Smooth muscle cell (in vitro differentiated cells): ENCODE results near the gene WNT11. TPM values are rescaled to one million over a fixed set of nuclear protein-coding genes. Genes with fewer than 3 reads are reported as not detected.

Source experiments
- DNase-seq: peaks from one replicate; lab custom pipeline; 2025; ENCODE audit not compliant: unreplicated experiment; lab: John Stamatoyannopoulos, UW
- H2AFZ ChIP-seq: fragments of 200-600 bp; sonication (generic); 2 replicates; pipeline ENCODE4 v1.6.0; 2016; ENCODE audit warnings: antibody characterized with exemption, low read depth, mild to moderate bottlenecking
- H3F3A ChIP-seq: fragments of 200-600 bp; sonication (generic); 2 replicates; pipeline ENCODE4 v1.6.0; 2017; ENCODE audit warnings: antibody characterized with exemption, low read depth
- H3K27ac ChIP-seq: fragments of 200-600 bp; sonication (generic); 2 replicates; pipeline ENCODE4 v1.5.1; 2016; ENCODE audit warnings: low read depth, mild to moderate bottlenecking
- H3K27me3 ChIP-seq: fragments of 200-600 bp; sonication (generic); 2 replicates; pipeline ENCODE4 v1.6.1; 2016; ENCODE audit warnings: low read depth, mild to moderate bottlenecking
- H3K36me3 ChIP-seq: fragments of 200-600 bp; sonication (generic); 2 replicates; pipeline ENCODE4 v1.5.1; 2016; ENCODE audit warnings: low read depth
- H3K4me1 ChIP-seq: fragments of 200-600 bp; sonication (generic); 2 replicates; pipeline ENCODE4 v1.5.1; 2016; ENCODE audit warnings: low read depth
- H3K4me2 ChIP-seq: fragments of 200-600 bp; sonication (generic); 2 replicates; pipeline ENCODE4 v1.6.0; 2016; ENCODE audit warnings: mild to moderate bottlenecking
- H3K4me3 ChIP-seq: fragments of 200-600 bp; sonication (generic); 2 replicates; pipeline ENCODE4 v1.5.1; 2016; ENCODE audit warnings: mild to moderate bottlenecking
- H3K79me2 ChIP-seq: fragments of 200-600 bp; sonication (generic); 2 replicates; pipeline ENCODE4 v1.6.0; 2016; ENCODE audit warnings: low read depth, mild to moderate bottlenecking
- H3K9ac ChIP-seq: fragments of 200-600 bp; sonication (generic); 2 replicates; pipeline ENCODE4 v1.6.0; 2016; ENCODE audit warnings: low read depth
- H3K9me3 ChIP-seq: fragments of 200-600 bp; sonication (generic); replicated peaks from 2 replicates; pipeline ENCODE4 v1.5.1; 2016; ENCODE audit warnings: low read depth
- H4K20me1 ChIP-seq: fragments of 200-600 bp; sonication (generic); 2 replicates; pipeline ENCODE4 v1.6.0; 2016; ENCODE audit warnings: low read depth
- CTCF ChIP-seq: fragments of 200-600 bp; sonication (generic); IDR thresholded peaks from 2 replicates; pipeline ENCODE4 v1.5.1; 2017; ENCODE audit warnings: borderline replicate concordance, mild to moderate bottlenecking, antibody characterized with exemption; ENCODE audit not compliant: insufficient read depth, poor library complexity, severe bottlenecking
- WGBS: methylation state at CpG from one replicate; pipeline ENCODE4 v1.1.7; 2016; ENCODE audit warnings: low lambda C conversion rate; 5-methylcytosine and 5-hydroxymethylcytosine counted together
- polyA plus RNA-seq: library from polyadenylated mRNA; unstranded; fragments of >200 nt; fragmentation: Nextera tagmentation; extraction: Ambion mirVana; gene quantifications from 2 replicates; pipeline ENCODE4 v1.2.1, GENCODE V29; 2016
- total RNA-seq: library from RNA; depleted of rRNA; stranded (reverse); fragments of >200 nt; gene quantifications from 2 replicates; pipeline ENCODE4 v1.2.3, GENCODE V29; 2014

The WNT11 gene
- total and polyA plus RNA-seq, 2 experiments from 2014 or later = 12.1 to 13.5 TPM

GRCh38 chr11:76148941-76149613 is 57.2 kb downstream of the WNT11 start:
- H3F3A ChIP-seq = peaks cover 2% of the 10 kb centered on the region
- H3K4me1 ChIP-seq = peaks cover 9% of the 10 kb centered on the region
- no peak overlapping the region for H3K9ac ChIP-seq
- H3K4me2 ChIP-seq = no peak overlapping the region
- no peaks in the 10 kb centered on the region for H3K9me3 ChIP-seq
- TF ChIP-seq CTCF = no peak
- no peak overlapping the region for H3K27ac ChIP-seq
- H2AFZ ChIP-seq = no peak overlapping the region
- no peaks in the 10 kb centered on the region for H3K36me3 ChIP-seq
- no peaks in the 10 kb centered on the region for H4K20me1 ChIP-seq
- DNase-seq = no peak
- 90% methylated on average over 17 of the region's 17 CpGs for WGBS
- H3K4me3 ChIP-seq = no peak overlapping the region
- no peaks in the 10 kb centered on the region for H3K79me2 ChIP-seq
- H3K27me3 ChIP-seq = no peaks in the 10 kb centered on the region

- no peaks in the 10 kb centered on the region for H3F3A ChIP-seq
- H3K4me2 ChIP-seq = no peak overlapping the region
- H3K9me3 ChIP-seq = no peaks in the 10 kb centered on the region
- H3K36me3 ChIP-seq = no peaks in the 10 kb centered on the region
- no peaks in the 10 kb centered on the region for H4K20me1 ChIP-seq
- DNase-seq = no peak
- H2AFZ ChIP-seq = no peak overlapping the region
- H3K9ac ChIP-seq = no peak overlapping the region
- peaks cover 7% of the 10 kb centered on the region for H3K4me1 ChIP-seq
- H3K27me3 ChIP-seq = no peaks in the 10 kb centered on the region
- no peak for TF ChIP-seq CTCF
- H3K4me3 ChIP-seq = no peak overlapping the region
- H3K79me2 ChIP-seq = no peaks in the 10 kb centered on the region
- 93% methylated on average over 6 of the region's 6 CpGs for WGBS
- H3K27ac ChIP-seq = no peak overlapping the region
These were observed 58.1 kb downstream of the WNT11 start for GRCh38 chr11:76148231-76148630.

GRCh38 chr11:76147106-76147740 is 59.1 kb downstream of the WNT11 start:
- H3K27me3 ChIP-seq = no peaks in the 10 kb centered on the region
- H3K27ac ChIP-seq = no peak overlapping the region
- H4K20me1 ChIP-seq = no peaks in the 10 kb centered on the region
- no peaks in the 10 kb centered on the region for H3K36me3 ChIP-seq
- no peaks in the 10 kb centered on the region for H3K4me1 ChIP-seq
- no peak overlapping the region for H3K4me2 ChIP-seq
- H2AFZ ChIP-seq = no peak overlapping the region
- H3K9me3 ChIP-seq = no peaks in the 10 kb centered on the region
- TF ChIP-seq CTCF = no peak
- H3K79me2 ChIP-seq = no peaks in the 10 kb centered on the region
- H3F3A ChIP-seq = no peaks in the 10 kb centered on the region
- H3K9ac ChIP-seq = no peak overlapping the region
- no peak for DNase-seq
- 91% methylated on average over 14 of the region's 14 CpGs for WGBS
- no peak overlapping the region for H3K4me3 ChIP-seq
